Neural cell (in vitro differentiated cells): Measurements from ENCODE around the gene NHS. TPM values are rescaled to one million over a fixed set of nuclear protein-coding genes. Genes with fewer than 3 reads are reported as not detected.

ENCODE experiments used
- H2AFZ ChIP-seq: fragments of 200-600, 300-800 bp; sonication (generic), shearing (Covaris generic); 2 replicates; pipeline ENCODE4 v1.6.0; 2014; ENCODE audit warnings: low read depth, mild to moderate bottlenecking, antibody characterized with exemption, low read length, moderate library complexity
- H3F3A ChIP-seq: fragments of 200-600 bp; shearing (Covaris generic); 2 replicates; pipeline ENCODE4 v1.6.1; 2016; ENCODE audit warnings: mild to moderate bottlenecking, moderate library complexity, mixed read lengths, antibody characterized with exemption, low read length; ENCODE audit not compliant: insufficient read depth, poor library complexity, severe bottlenecking
- H3K27ac ChIP-seq: fragments of 200-600, 300-800 bp; sonication (generic), shearing (Covaris generic); 2 replicates; pipeline ENCODE4 v1.5.1; 2014; ENCODE audit warnings: mild to moderate bottlenecking, low read length, moderate library complexity
- H3K27me3 ChIP-seq: fragments of 300-800, 200-600 bp; sonication (generic), shearing (Covaris generic); 2 replicates; pipeline ENCODE4 v1.6.0; 2014; ENCODE audit warnings: mild to moderate bottlenecking, low read depth, low read length, moderate library complexity; ENCODE audit not compliant: insufficient read depth
- H3K36me3 ChIP-seq: fragments of 300-800, 200-600 bp; sonication (generic), shearing (Covaris generic); 2 replicates; pipeline ENCODE4 v1.5.1; 2014; ENCODE audit warnings: mild to moderate bottlenecking, antibody characterized with exemption, low read length, moderate library complexity; ENCODE audit not compliant: insufficient read depth
- H3K4me2 ChIP-seq: fragments of 300-800, 200-600 bp; sonication (generic), shearing (Covaris generic); 2 replicates; pipeline ENCODE4 v1.6.0; 2014; ENCODE audit warnings: mild to moderate bottlenecking, low read length
- H3K4me3 ChIP-seq: fragments of 300-800, 200-600 bp; sonication (generic), shearing (Covaris generic); 2 replicates; pipeline ENCODE4 v1.5.1; 2014; ENCODE audit warnings: mild to moderate bottlenecking, low read length, moderate library complexity
- H3K79me2 ChIP-seq: fragments of 200-600 bp; shearing (Covaris generic); replicated peaks from 2 replicates; pipeline ENCODE4 v1.6.0; 2014; ENCODE audit warnings: mild to moderate bottlenecking, low read length, moderate library complexity; ENCODE audit not compliant: insufficient read depth
- H3K9ac ChIP-seq: fragments of 300-800, 200-600 bp; sonication (generic), shearing (Covaris generic); 2 replicates; pipeline ENCODE4 v1.6.1; 2016; ENCODE audit warnings: mild to moderate bottlenecking, low read length, mixed read lengths
- H3K9me2 ChIP-seq: fragments of 200-600 bp; shearing (Covaris generic); 2 replicates; pipeline ENCODE4 v1.6.1; 2016; ENCODE audit warnings: mild to moderate bottlenecking, low read length, mixed read lengths; ENCODE audit not compliant: insufficient read depth
- H3K9me3 ChIP-seq: fragments of 200-600, 300-800 bp; sonication (generic), shearing (Covaris generic); 2 replicates; pipeline ENCODE4 v1.6.1; 2016; ENCODE audit warnings: mild to moderate bottlenecking, mixed run types, low read length, moderate library complexity, mixed read lengths
- H4K20me1 ChIP-seq: fragments of 200-600 bp; shearing (Covaris generic); 2 replicates; pipeline ENCODE4 v1.6.1; 2016; ENCODE audit warnings: mild to moderate bottlenecking, mixed run types; ENCODE audit not compliant: insufficient read depth
- EP300 ChIP-seq: fragments of 450-650 bp; conservative IDR thresholded peaks from 2 replicates; pipeline ENCODE4 v1.6.1; 2014; ENCODE audit warnings: antibody characterized with exemption, mild to moderate bottlenecking, moderate library complexity; ENCODE audit not compliant: poor library complexity, severe bottlenecking
- EZH2 ChIP-seq: fragments of 200-600, 300-800 bp; shearing (Covaris generic), sonication (generic); IDR thresholded peaks from 2 replicates; pipeline ENCODE4 v1.6.1; 2014; ENCODE audit warnings: antibody characterized with exemption, low read length, borderline replicate concordance, mild to moderate bottlenecking; ENCODE audit not compliant: insufficient read depth, poor library complexity, severe bottlenecking
- MXI1 ChIP-seq: fragments of 450-650 bp; conservative IDR thresholded peaks from 2 replicates; pipeline ENCODE4 v1.6.1; 2014; ENCODE audit warnings: antibody characterized with exemption, mild to moderate bottlenecking; ENCODE audit not compliant: poor library complexity, severe bottlenecking
- POLR2AphosphoS5 ChIP-seq: IDR thresholded peaks from 2 replicates; pipeline ENCODE4 v1.6.1; 2012
- RAD21 ChIP-seq: fragments of 450-650 bp; conservative IDR thresholded peaks from 2 replicates; pipeline ENCODE4 v1.6.1; 2014; ENCODE audit warnings: antibody characterized with exemption, mild to moderate bottlenecking, moderate library complexity
- SMC3 ChIP-seq: fragments of 450-650 bp; conservative IDR thresholded peaks from 2 replicates; pipeline ENCODE4 v1.6.1; 2014; ENCODE audit warnings: antibody characterized with exemption, mild to moderate bottlenecking, moderate library complexity; ENCODE audit not compliant: poor library complexity
- TAF1 ChIP-seq: IDR thresholded peaks from 2 replicates; pipeline ENCODE4 v1.6.1; 2012; ENCODE audit warnings: low read depth
- polyA plus RNA-seq: library from polyadenylated mRNA; depleted of rRNA; stranded (reverse); fragments of >200 nt; gene quantifications from 2 replicates; pipeline ENCODE4 v1.2.3, GENCODE V29; 2014
- TF ChIP-seq, protein P1 (sequence below): IDR thresholded peaks from 2 replicates; pipeline ENCODE4 v1.6.1; 2012; ENCODE audit warnings: borderline replicate concordance
- TF ChIP-seq, protein P2 (sequence below): fragments of 450-650 bp; IDR thresholded peaks from 2 replicates; pipeline ENCODE4 v1.5.1; 2014; ENCODE audit warnings: antibody characterized with exemption, mild to moderate bottlenecking, moderate library complexity; ENCODE audit not compliant: poor library complexity, severe bottlenecking

Gene NHS
- polyA plus RNA-seq, 1 donor from 2014 or later, result 1.9 TPM

DNA sequence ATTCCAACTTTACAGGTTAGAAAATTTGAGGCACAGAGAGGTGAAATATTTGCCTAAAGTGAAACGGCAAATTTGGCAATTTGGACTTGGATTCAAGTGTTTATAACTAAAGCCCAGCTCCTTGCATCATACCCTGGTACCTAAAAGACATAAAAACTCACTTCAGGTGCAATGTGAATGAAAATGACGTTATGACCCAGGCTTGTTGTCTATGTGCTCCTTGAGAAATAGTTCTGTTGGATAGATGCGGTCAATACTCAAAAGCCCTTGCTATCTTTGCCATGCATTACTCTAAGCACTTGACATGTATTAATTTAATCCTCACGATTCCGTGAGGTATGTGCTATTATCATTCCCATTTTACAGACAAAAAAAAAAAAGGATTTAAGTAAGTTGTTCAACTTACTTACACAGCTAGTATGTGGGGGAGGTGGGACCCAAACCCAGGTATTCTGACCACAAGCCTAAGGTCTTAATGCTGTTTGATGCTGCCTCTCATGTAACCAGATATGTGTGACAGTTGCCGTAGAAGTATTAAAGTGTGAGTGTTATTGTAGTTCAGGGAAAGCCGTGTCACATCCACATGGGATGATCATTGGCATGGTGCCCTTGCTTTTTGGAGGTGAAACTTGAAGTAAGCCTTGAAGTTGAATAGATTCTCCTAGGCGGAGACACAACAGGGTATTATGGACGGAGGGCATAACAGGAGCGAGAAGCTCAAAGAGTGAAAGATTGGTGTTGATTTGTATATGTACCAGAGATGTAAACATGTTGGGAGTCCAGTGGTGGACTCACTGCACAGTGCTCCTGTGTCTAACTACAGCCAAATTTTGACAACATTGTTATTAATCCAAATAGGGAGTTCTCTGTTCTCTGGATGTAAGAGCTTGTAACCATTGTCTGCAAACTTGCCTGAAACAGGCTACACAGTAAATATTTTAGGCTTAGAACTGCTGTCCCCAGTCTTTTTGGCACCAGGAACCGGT is 365.4 kb downstream of the NHS start:
- Histone ChIP-seq H3K4me3 (no peak overlapping the region), H3F3A (no peaks in the 10 kb centered on the region), H3K79me2 (peaks cover 3% of the 10 kb centered on the region), H4K20me1 (no peaks in the 10 kb centered on the region), H2AFZ (no peak overlapping the region), H3K9me2 (no peaks in the 10 kb centered on the region), H3K27ac (no peak overlapping the region), H3K9ac (no peak overlapping the region), H3K27me3 (no peaks in the 10 kb centered on the region), H3K9me3 (no peaks in the 10 kb centered on the region), H3K4me2 (no peak overlapping the region), H3K36me3 (no peaks in the 10 kb centered on the region)
- no peak for TF ChIP-seq RAD21
- TF ChIP-seq SMC3, result no peak
- no peak for TF ChIP-seq POLR2AphosphoS5
- TF ChIP-seq, protein P1, sequence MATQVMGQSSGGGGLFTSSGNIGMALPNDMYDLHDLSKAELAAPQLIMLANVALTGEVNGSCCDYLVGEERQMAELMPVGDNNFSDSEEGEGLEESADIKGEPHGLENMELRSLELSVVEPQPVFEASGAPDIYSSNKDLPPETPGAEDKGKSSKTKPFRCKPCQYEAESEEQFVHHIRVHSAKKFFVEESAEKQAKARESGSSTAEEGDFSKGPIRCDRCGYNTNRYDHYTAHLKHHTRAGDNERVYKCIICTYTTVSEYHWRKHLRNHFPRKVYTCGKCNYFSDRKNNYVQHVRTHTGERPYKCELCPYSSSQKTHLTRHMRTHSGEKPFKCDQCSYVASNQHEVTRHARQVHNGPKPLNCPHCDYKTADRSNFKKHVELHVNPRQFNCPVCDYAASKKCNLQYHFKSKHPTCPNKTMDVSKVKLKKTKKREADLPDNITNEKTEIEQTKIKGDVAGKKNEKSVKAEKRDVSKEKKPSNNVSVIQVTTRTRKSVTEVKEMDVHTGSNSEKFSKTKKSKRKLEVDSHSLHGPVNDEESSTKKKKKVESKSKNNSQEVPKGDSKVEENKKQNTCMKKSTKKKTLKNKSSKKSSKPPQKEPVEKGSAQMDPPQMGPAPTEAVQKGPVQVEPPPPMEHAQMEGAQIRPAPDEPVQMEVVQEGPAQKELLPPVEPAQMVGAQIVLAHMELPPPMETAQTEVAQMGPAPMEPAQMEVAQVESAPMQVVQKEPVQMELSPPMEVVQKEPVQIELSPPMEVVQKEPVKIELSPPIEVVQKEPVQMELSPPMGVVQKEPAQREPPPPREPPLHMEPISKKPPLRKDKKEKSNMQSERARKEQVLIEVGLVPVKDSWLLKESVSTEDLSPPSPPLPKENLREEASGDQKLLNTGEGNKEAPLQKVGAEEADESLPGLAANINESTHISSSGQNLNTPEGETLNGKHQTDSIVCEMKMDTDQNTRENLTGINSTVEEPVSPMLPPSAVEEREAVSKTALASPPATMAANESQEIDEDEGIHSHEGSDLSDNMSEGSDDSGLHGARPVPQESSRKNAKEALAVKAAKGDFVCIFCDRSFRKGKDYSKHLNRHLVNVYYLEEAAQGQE, result no peak
- TF ChIP-seq EP300, result no peak
- no peak for TF ChIP-seq MXI1
- no peak for TF ChIP-seq EZH2
- TF ChIP-seq TAF1, result no peak
- TF ChIP-seq, protein P2, sequence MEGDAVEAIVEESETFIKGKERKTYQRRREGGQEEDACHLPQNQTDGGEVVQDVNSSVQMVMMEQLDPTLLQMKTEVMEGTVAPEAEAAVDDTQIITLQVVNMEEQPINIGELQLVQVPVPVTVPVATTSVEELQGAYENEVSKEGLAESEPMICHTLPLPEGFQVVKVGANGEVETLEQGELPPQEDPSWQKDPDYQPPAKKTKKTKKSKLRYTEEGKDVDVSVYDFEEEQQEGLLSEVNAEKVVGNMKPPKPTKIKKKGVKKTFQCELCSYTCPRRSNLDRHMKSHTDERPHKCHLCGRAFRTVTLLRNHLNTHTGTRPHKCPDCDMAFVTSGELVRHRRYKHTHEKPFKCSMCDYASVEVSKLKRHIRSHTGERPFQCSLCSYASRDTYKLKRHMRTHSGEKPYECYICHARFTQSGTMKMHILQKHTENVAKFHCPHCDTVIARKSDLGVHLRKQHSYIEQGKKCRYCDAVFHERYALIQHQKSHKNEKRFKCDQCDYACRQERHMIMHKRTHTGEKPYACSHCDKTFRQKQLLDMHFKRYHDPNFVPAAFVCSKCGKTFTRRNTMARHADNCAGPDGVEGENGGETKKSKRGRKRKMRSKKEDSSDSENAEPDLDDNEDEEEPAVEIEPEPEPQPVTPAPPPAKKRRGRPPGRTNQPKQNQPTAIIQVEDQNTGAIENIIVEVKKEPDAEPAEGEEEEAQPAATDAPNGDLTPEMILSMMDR, result no peak

DNA sequence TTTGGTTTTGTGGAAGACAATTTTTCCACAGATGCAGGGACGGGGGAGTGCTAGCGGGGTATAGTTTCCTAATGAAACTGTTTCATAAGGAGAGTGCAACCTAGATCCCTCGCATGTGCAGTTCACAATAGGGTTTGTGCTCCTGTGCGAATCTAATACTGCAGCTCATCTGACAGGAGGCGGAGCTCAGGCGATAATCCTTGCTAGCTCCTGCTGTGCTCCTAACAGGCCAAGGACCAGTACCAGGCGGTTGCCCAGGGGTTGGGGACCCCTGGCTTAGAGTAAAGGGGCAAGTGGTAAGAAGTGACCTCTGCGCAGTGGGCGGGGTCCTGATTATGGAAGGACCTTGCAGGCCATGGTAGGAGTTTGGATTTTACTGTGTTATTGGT is 366.1 kb downstream of the NHS start:
- Histone ChIP-seq H3K4me2 (no peak overlapping the region), H3K27ac (no peak overlapping the region), H3K9me2 (no peaks in the 10 kb centered on the region), H3K9ac (no peak overlapping the region), H3F3A (no peaks in the 10 kb centered on the region), H3K9me3 (no peaks in the 10 kb centered on the region), H3K4me3 (no peak overlapping the region), H3K27me3 (no peaks in the 10 kb centered on the region), H4K20me1 (no peaks in the 10 kb centered on the region), H3K79me2 (peaks cover 3% of the 10 kb centered on the region), H2AFZ (no peak overlapping the region), H3K36me3 (no peaks in the 10 kb centered on the region)
- TF ChIP-seq, protein P1, result no peak
- TF ChIP-seq POLR2AphosphoS5, result no peak
- TF ChIP-seq EZH2, result no peak
- TF ChIP-seq TAF1, result no peak
- TF ChIP-seq, protein P2, result no peak
- TF ChIP-seq SMC3, result no peak
- TF ChIP-seq EP300, result no peak
- TF ChIP-seq MXI1, result no peak
- no peak for TF ChIP-seq RAD21
